NB4 (cell line): Measurements from ENCODE around the gene CALD1.

Source experiments
- CTCF ChIP-seq: IDR thresholded peaks from one replicate; pipeline ENCODE4 v1.5.1; 2012; ENCODE audit warnings: low read depth, low read length
- MYC ChIP-seq: IDR thresholded peaks from 2 replicates; pipeline ENCODE4 v1.6.1; 2011; ENCODE audit warnings: low read depth, low read length
- POLR2A ChIP-seq: IDR thresholded peaks from 2 replicates; pipeline ENCODE4 v1.6.1; 2011; ENCODE audit warnings: mild to moderate bottlenecking; ENCODE audit not compliant: insufficient read length; ENCODE audit errors: extremely low read depth
- TF ChIP-seq, protein P1 (sequence below): IDR thresholded peaks from 2 replicates; pipeline ENCODE4 v1.6.1; 2011; ENCODE audit warnings: low read depth, low read length

DNA sequence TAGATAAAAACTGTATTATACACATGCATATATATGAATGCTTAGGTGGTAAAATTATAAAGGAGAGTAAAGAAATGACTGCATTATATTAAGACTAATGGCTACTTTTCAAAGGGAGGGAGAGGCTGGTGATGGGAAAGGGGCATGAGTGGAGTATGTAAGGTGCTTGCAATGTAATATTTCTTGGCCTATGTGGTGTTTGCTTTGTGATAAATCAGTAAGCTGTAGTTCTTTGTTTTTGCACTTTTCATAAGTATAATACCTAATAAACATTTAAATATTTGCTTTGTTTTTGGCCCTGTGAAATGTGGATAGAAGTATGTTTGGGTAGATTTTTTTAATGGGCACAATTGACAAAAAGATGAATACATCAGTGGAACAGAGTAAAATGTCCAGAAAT lies 232.8 kb downstream of the CALD1 start:
- no peak for TF ChIP-seq CTCF
- TF ChIP-seq POLR2A = no peak
- TF ChIP-seq MYC = no peak
- TF ChIP-seq, protein P1, sequence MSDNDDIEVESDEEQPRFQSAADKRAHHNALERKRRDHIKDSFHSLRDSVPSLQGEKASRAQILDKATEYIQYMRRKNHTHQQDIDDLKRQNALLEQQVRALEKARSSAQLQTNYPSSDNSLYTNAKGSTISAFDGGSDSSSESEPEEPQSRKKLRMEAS = no peak
